ENCODE measurements around the gene SPIN1. TPM values are rescaled to one million over a fixed set of nuclear protein-coding genes. Genes with fewer than 3 reads are reported as not detected.

SPIN1 gene
- total RNA-seq, 4 donors from 2014 or later: 44.3 to 49.6 (median 49.5) TPM

DNA sequence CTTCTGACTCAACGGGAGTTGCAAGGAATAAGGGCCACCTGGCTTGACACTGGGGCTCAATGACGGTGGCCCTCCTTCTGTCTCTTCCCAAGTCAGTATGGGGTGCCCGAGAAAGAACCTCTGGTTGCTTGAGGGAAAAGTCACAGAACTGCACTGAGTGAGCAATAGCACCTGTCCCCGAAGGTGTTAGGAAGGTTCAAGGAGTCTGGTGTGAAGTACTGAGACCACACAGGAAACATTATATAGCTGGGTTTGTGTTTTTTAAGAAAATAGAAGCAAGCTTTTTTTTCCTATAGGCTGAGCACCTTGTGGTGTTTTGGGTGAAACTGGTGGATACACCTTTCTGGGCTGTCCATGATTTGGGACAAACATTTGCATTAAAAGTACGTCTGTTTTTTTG, 62.9 kb downstream of the SPIN1 start:
- intact Hi-C loops (cut with DNase I; ENCODE audit: low total_unique reads): no loop called here
- DNase-seq (ENCODE audit: low spot score in 2 of 2): no peak
- TF ChIP-seq POLR2A (IDR thresholded peaks at IDR 0.05): no peak
- no peak for TF ChIP-seq CTCF (IDR thresholded peaks at IDR 0.05)
- H3K4me3 ChIP-seq (ENCODE audit: low read depth, poor library complexity, severe bottlenecking): no peak overlapping the region
- WGBS, 2 donors: 93 to 94% methylated on average over 5 of the region's 5 CpGs

- no peak for DNase-seq (ENCODE audit: low spot score in 2 of 2)
- intact Hi-C loops (cut with DNase I; ENCODE audit: low total_unique reads): no loop called here
- H3K4me3 ChIP-seq (ENCODE audit: low read depth, poor library complexity, severe bottlenecking): no peak overlapping the region
- WGBS, 2 donors: 67 to 78% methylated on average over 5 of the region's 5 CpGs
- no peak for TF ChIP-seq CTCF (IDR thresholded peaks at IDR 0.05)
- TF ChIP-seq POLR2A (IDR thresholded peaks at IDR 0.05): no peak
Observed at GRCh38 chr9:88458716-88459465, 70.6 kb downstream of the SPIN1 start.

DNA sequence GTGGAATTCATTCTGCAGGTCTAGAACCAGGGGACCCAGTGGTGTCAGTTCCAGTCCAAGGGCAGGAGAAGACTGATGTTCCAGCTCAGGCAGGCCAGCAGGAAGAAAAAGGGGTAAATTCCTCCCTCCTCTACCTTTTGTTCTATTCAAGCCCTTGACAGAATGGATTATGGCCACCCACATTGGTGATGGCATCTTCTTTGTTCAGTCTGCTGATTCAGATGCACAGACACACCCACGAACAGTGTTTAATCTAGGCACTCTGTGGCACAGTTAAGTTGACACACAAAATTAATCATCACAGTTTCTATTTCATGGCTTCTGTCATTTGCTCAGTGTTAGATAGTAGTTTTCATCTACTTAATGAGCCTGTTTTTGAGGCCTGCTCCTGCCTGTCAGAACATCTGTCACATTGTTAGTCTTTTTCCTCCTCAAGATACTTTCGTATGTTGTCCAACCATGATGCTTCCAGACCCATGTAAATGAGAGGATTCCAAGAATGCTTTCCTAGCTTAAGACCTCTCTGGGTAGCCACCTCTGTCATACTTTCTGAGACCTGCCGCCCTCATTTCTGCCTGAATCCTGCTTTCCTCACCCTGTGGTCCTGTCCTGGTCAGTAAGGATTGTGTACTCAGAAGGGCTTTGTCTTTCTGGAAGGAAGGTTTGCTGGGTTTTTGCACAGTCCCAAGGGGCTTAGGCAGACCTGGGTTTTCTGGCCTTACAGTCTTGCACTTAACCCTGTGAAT, 72.5 kb downstream of the SPIN1 start:
- WGBS, 2 donors: 81 to 82% methylated on average over 3 of the region's 3 CpGs
- intact Hi-C loops (cut with DNase I; ENCODE audit: low total_unique reads): no loop called here
- H3K4me3 ChIP-seq (ENCODE audit: low read depth, poor library complexity, severe bottlenecking): no peak overlapping the region
- TF ChIP-seq POLR2A (IDR thresholded peaks at IDR 0.05) (no peak), CTCF (IDR thresholded peaks at IDR 0.05) (no peak)
- DNase-seq (ENCODE audit: low spot score in 2 of 2): no peak

GRCh38 chr9:88462191-88462590, 73.9 kb downstream of the SPIN1 start:
- no peak overlapping the region for H3K4me3 ChIP-seq (ENCODE audit: low read depth, poor library complexity, severe bottlenecking)
- intact Hi-C loops (cut with DNase I; ENCODE audit: low total_unique reads): no loop called here
- TF ChIP-seq POLR2A (IDR thresholded peaks at IDR 0.05) (no peak), CTCF (IDR thresholded peaks at IDR 0.05) (no peak)
- WGBS, 2 donors: 91 to 96% methylated on average over 6 of the region's 6 CpGs
- DNase-seq (ENCODE audit: low spot score in 2 of 2): no peak

GRCh38 chr9:88464851-88465250, 76.6 kb downstream of the SPIN1 start:
- H3K4me3 ChIP-seq (ENCODE audit: low read depth, poor library complexity, severe bottlenecking): no peak overlapping the region
- intact Hi-C loops (cut with DNase I; ENCODE audit: low total_unique reads): no loop called here
- WGBS, 2 donors: 65 to 75% methylated on average over 1 of the region's 1 CpG
- no peak for DNase-seq (ENCODE audit: low spot score in 2 of 2)
- TF ChIP-seq POLR2A (IDR thresholded peaks at IDR 0.05): no peak
- TF ChIP-seq CTCF (IDR thresholded peaks at IDR 0.05): no peak
